ENCODE measurements around the gene RPL35. TPM values are rescaled to one million over a fixed set of nuclear protein-coding genes. Genes with fewer than 3 reads are reported as not detected.
A peak's percentile ranks its signal among the peaks of the same experiment; 100 is the strongest.

The RPL35 gene
- total and polyA plus RNA-seq, 2 of the 8 experiments (the other 6 are each of a cell fraction or from before 2014, with no cell fraction given): 1,831 to 2,448 TPM

GRCh38 chr9:124809741-124810500 is 51.8 kb downstream of the RPL35 start:
- 0 out of 4 replicates have a peak overlapping the region, but pooled peaks have one; percentile 8 to 31 for H3K4me2 ChIP-seq (ENCODE audit: insufficient read depth in 1 of 2, low read depth in 2 of 2, low read length in 2 of 2)
- TF ChIP-seq RBBP5 (IDR thresholded peaks at IDR 0.05; ENCODE audit: borderline replicate concordance, low read depth, low read length) (no peak), EZH2 (IDR thresholded peaks at IDR 0.05; ENCODE audit: low read depth, low read length, severe bottlenecking) (no peak), USF2 (IDR thresholded peaks at IDR 0.05; ENCODE audit: low read length) (no peak), GTF2F1 (IDR thresholded peaks at IDR 0.05; ENCODE audit: borderline replicate concordance, low read depth, low read length) (no peak), CHD1 (IDR thresholded peaks at IDR 0.05; ENCODE audit: low read depth, low read length) (no peak), SRF (IDR thresholded peaks at IDR 0.05; ENCODE audit: low read depth, low read length) (no peak), ASH2L (IDR thresholded peaks at IDR 0.05; ENCODE audit: low read length) (no peak), SP4 (IDR thresholded peaks at IDR 0.05; ENCODE audit: low read length) (no peak), BCL11A (IDR thresholded peaks at IDR 0.05; ENCODE audit: low read depth in 2 of 2, low read length in 2 of 2) (no peak), RNF2 (IDR thresholded peaks at IDR 0.05; ENCODE audit: borderline replicate concordance, low read depth, low read length, missing control alignments, poor library complexity, severe bottlenecking) (no peak)

More at GRCh38 chr9:124809741-124810500, 51.8 kb downstream of the RPL35 start:
- no peak overlapping the region for H3K9ac ChIP-seq (replicated peaks in 1 of 4; ENCODE audit: extremely low read depth in 1 of 4, low read depth in 3 of 4, low read length in 3 of 4)
- peak overlapping the region; percentile 100 for H2BK15ac ChIP-seq (ENCODE audit: low read length)
- H3K23ac ChIP-seq (ENCODE audit: insufficient read length): no peak overlapping the region
- H2BK20ac ChIP-seq (ENCODE audit: low read length): peak overlapping the region; percentile 99
- H3K4me1 ChIP-seq (replicated peaks in 1 of 4; ENCODE audit: control insufficient read depth in 3 of 4, insufficient read depth in 4 of 4, low read length in 3 of 4): peaks cover 10 to 25% (median 16%) of the 10 kb centered on the region in 4 experiments
- DNase-seq (ENCODE audit: low read depth in 1 of 2, low spot score in 2 of 2) (no peak), FAIRE-seq (no peak)
- H2BK5ac ChIP-seq (ENCODE audit: low read depth, low read length): peak overlapping the region; percentile 87
- H4K91ac ChIP-seq (replicated peaks; ENCODE audit: insufficient read length, low read length): peak overlapping the region; percentile 91
- H2BK12ac ChIP-seq (ENCODE audit: low read depth, low read length): peak overlapping the region; percentile 96
- 96% methylated on average over 59 of the region's 60 CpGs; no CpG with 5 or more reads in 1 of the 2 experiments for WGBS, 2 experiments (ENCODE audit: extremely low coverage in 1 of 2, insufficient coverage in 1 of 2, insufficient read length in 1 of 2, insufficient replicate concordance in 2 of 2, low coverage in 1 of 2, low lambda C conversion rate in 2 of 2, missing lambda C conversion rate in 1 of 2)
- H3K4ac ChIP-seq (replicated peaks; ENCODE audit: insufficient read length, low read depth, low read length): peak overlapping the region; percentile 80
- H3K14ac ChIP-seq (ENCODE audit: insufficient read length): no peak overlapping the region
- H2BK120ac ChIP-seq (replicated peaks; ENCODE audit: low read depth, low read length): no peak overlapping the region
- no peak overlapping the region; the same call in 1 of the 2 replicates for H4K8ac ChIP-seq (ENCODE audit: extremely low read depth, insufficient read depth, low read length)
- no peak overlapping the region for H4K5ac ChIP-seq (ENCODE audit: insufficient read length, low read depth, low read length)
- ChIA-PET CTCF (ENCODE audit: partially characterized antibody) (interaction anchor here (0.7 to 65.2 kb wide), 8 partner anchors 9 to 193 kb away, joined by 4 to 1529 read pairs (median 7); partner anchors contain the start of genes ARPC5L, NR6A1, OLFML2A and RPL35), POLR2A (ENCODE audit: partially characterized antibody) (interaction anchor here (1.0 to 5.9 kb wide), 5 partner anchors 10 to 52 kb away, joined by 3 to 23 read pairs (median 5); partner anchors contain the start of genes ARPC5L and RPL35)
- no peaks in the 10 kb centered on the region for H3K27me3 ChIP-seq (replicated peaks in 1 of 4; ENCODE audit: control insufficient read depth in 3 of 4, extremely low read depth in 1 of 4, insufficient read depth in 3 of 4, low read length in 3 of 4)
- H3K4me3 ChIP-seq (ENCODE audit: extremely low read depth in 1 of 4, insufficient read depth in 2 of 4, low read depth in 3 of 4, low read length in 4 of 4): no peak overlapping the region
- H2AK5ac ChIP-seq (ENCODE audit: low read depth, low read length): peak overlapping the region; percentile 99; the same call in 1 of the 2 replicates
- H3K9me3 ChIP-seq (ENCODE audit: insufficient read depth in 2 of 2, low read depth in 1 of 2, low read length in 1 of 2): no peaks in the 10 kb centered on the region
- peaks cover 2% of the 10 kb centered on the region; the same call in 1 of the 2 replicates for H3K23me2 ChIP-seq (ENCODE audit: low read depth, low read length)
- H3K27ac ChIP-seq (ENCODE audit: low read depth, low read length): 0 out of 2 replicates have a peak overlapping the region, but pooled peaks have one; percentile 45
- no peaks in the 10 kb centered on the region for H4K20me1 ChIP-seq (replicated peaks in 1 of 2; ENCODE audit: control insufficient read depth in 1 of 2, insufficient read depth in 2 of 2, low read length in 2 of 2)
- H3K79me2 ChIP-seq (ENCODE audit: control insufficient read depth in 1 of 2, insufficient read depth in 2 of 2, low read length in 2 of 2): no peaks in the 10 kb centered on the region
- H3K56ac ChIP-seq (replicated peaks; ENCODE audit: insufficient read length, low read depth, low read length): no peak overlapping the region
- no peaks in the 10 kb centered on the region for H3K79me1 ChIP-seq (ENCODE audit: low read depth, low read length)
- H3K18ac ChIP-seq (ENCODE audit: extremely low read depth, low read length): peak overlapping the region; percentile 48; the same call in 1 of the 2 replicates
- H2AFZ ChIP-seq (ENCODE audit: low read length): no peak overlapping the region; the same call in 1 of the 2 replicates
- no peaks in the 10 kb centered on the region for H3K36me3 ChIP-seq (ENCODE audit: control insufficient read depth in 2 of 4, insufficient read depth in 4 of 4, low read length in 3 of 4)
